ENCODE measurements around the gene NCBP2L.

The NCBP2L gene

GRCh38 chrX:107773206-107773605 lies 4.3 kb upstream of the NCBP2L start (continued):
- TF ChIP-seq PRDM10 (tag by site-specific recombination; IDR thresholded peaks at IDR 0.05), result no peak
- peak; percentile 29; the same call in 1 of the 2 replicates for TF ChIP-seq TCF7L2 (IDR thresholded peaks at IDR 0.05; ENCODE audit: borderline replicate concordance, low read depth, low read length)
- TF ChIP-seq ZNF473 (tag by site-specific recombination; IDR thresholded peaks at IDR 0.05), result no peak
- no peak for TF ChIP-seq ZNF174 (tag by site-specific recombination; IDR thresholded peaks at IDR 0.05)
- no peak for TF ChIP-seq YY1 (tag by site-specific recombination; IDR thresholded peaks at IDR 0.05)
- no peak for TF ChIP-seq YY2 (tag by site-specific recombination; IDR thresholded peaks at IDR 0.05)
- TF ChIP-seq PRDM2 (tag by site-specific recombination; IDR thresholded peaks at IDR 0.05; ENCODE audit: borderline replicate concordance), result no peak
- TF ChIP-seq PRDM6 (tag by site-specific recombination; IDR thresholded peaks at IDR 0.05), result no peak
- no peak for TF ChIP-seq HIC1 (tag by site-specific recombination; IDR thresholded peaks at IDR 0.05)
- no peak for TF ChIP-seq HOXD13 (CRISPR knock-in tag; IDR thresholded peaks at IDR 0.05; ENCODE audit: borderline replicate concordance)

GRCh38 chrX:107773906-107774435 lies 3.6 kb upstream of the NCBP2L start:
- H3K27ac ChIP-seq (ENCODE audit: extremely low read depth, low read depth, low read length), result no peak overlapping the region; the same call in 1 of the 2 replicates
- H3K9me3 ChIP-seq (ENCODE audit: control insufficient read depth, insufficient read depth, low read depth, low read length), result no peaks in the 10 kb centered on the region
- H3K4me1 ChIP-seq (ENCODE audit: control insufficient read depth, insufficient read depth, low read length), result peaks cover 3% of the 10 kb centered on the region; the same call in 1 of the 2 replicates
- no peak overlapping the region for H3K4me3 ChIP-seq (ENCODE audit: low read depth, low read length)
- CTCF ChIA-PET, result interaction anchor here (0.7 to 7.3 kb wide), 6 partner anchors 56 to 115 kb away, joined by 3 to 155 read pairs (median 36); no protein-coding TSS in a partner anchor
- H3K36me3 ChIP-seq (ENCODE audit: control insufficient read depth in 2 of 2, insufficient read depth in 1 of 2, low read length in 2 of 2), result no peaks in the 10 kb centered on the region
- POLR2A ChIA-PET, result no interaction called here
- TF ChIP-seq ZNF596 (tag by site-specific recombination; IDR thresholded peaks at IDR 0.05), result no peak
- no peak for TF ChIP-seq ZNF510 (tag by site-specific recombination; IDR thresholded peaks at IDR 0.05; ENCODE audit: insufficient replicate concordance)
- TF ChIP-seq ZNF843 (tag by site-specific recombination; IDR thresholded peaks at IDR 0.05), result no peak
- no peak for TF ChIP-seq KLF9 (tag by site-specific recombination; IDR thresholded peaks at IDR 0.05; ENCODE audit: low read depth)
- TF ChIP-seq ZNF521 (tag by site-specific recombination; IDR thresholded peaks at IDR 0.05), result no peak
- no peak for TF ChIP-seq KLF8 (tag by site-specific recombination; IDR thresholded peaks at IDR 0.05)
- no peak for TF ChIP-seq REPIN1 (tag by site-specific recombination; IDR thresholded peaks at IDR 0.05; ENCODE audit: low read depth)
- TF ChIP-seq ZNF155 (tag by site-specific recombination; IDR thresholded peaks at IDR 0.05), result no peak
- no peak for TF ChIP-seq SCRT1 (tag by site-specific recombination; IDR thresholded peaks at IDR 0.05; ENCODE audit: borderline replicate concordance)
- no peak for TF ChIP-seq ZNF19 (tag by site-specific recombination; IDR thresholded peaks at IDR 0.05; ENCODE audit: low read depth)
- no peak for TF ChIP-seq ZNF560 (tag by site-specific recombination; IDR thresholded peaks at IDR 0.05; ENCODE audit: borderline replicate concordance)
- no peak for TF ChIP-seq SALL2 (tag by site-specific recombination; IDR thresholded peaks at IDR 0.05; ENCODE audit: borderline replicate concordance)
- no peak for TF ChIP-seq ZFHX2 (tag by site-specific recombination; conservative IDR thresholded peaks at IDR 0.05)
- TF ChIP-seq ZNF776 (tag by site-specific recombination; IDR thresholded peaks at IDR 0.05; ENCODE audit: borderline replicate concordance), result no peak
